GM19397 (cell line): ENCODE measurements around the gene NSG1.
"Not testable (repeated sequence)": the region's sequence is repeated elsewhere in the genome, so short reads cannot be mapped to it uniquely, and the experiment has no call there.

Experiments used
- ATAC-seq: cut with Tn5 transposase; IDR thresholded peaks from one replicate; pipeline ENCODE4 v1.9.1; 2021; ENCODE audit warnings: mild to moderate bottlenecking, moderate library complexity; ENCODE audit not compliant: unreplicated experiment

The NSG1 gene

GRCh38 chr4:4461850-4462249 lies 74.9 kb downstream of the NSG1 start:
- ATAC-seq = no peak

- ATAC-seq = no peak
Observed at GRCh38 chr4:4462970-4463369, 76.1 kb downstream of the NSG1 start.

- not testable (repeated sequence) for ATAC-seq
Observed at GRCh38 chr4:4465238-4465637, 78.3 kb downstream of the NSG1 start.
